Endodermal cell (in vitro differentiated cells): ENCODE results near the gene LRRC23. TPM values are rescaled to one million over a fixed set of nuclear protein-coding genes. Genes with fewer than 3 reads are reported as not detected.

Source experiments
- DNase-seq: peaks from one replicate; pipeline ENCODE4 v3.0.0-alpha.2; 2017
- H3K27ac ChIP-seq: 2 replicates; pipeline ENCODE4 v1.5.1; 2013; ENCODE audit warnings: mild to moderate bottlenecking, low read depth, low read length, moderate library complexity
- H3K27me3 ChIP-seq: 2 replicates; pipeline ENCODE4 v1.6.1; 2013; ENCODE audit warnings: mild to moderate bottlenecking, low read length, moderate library complexity; ENCODE audit not compliant: insufficient read depth, control insufficient read depth, poor library complexity, severe bottlenecking
- H3K36me3 ChIP-seq: 2 replicates; pipeline ENCODE4 v1.7.0; 2013; ENCODE audit warnings: mild to moderate bottlenecking, low read length, moderate library complexity; ENCODE audit not compliant: control insufficient read depth, insufficient read depth
- H3K4me1 ChIP-seq: one replicate; pipeline ENCODE4 v1.7.0; 2013; ENCODE audit warnings: low read length; ENCODE audit not compliant: control insufficient read depth, insufficient read depth
- H3K4me3 ChIP-seq: 2 replicates; pipeline ENCODE4 v1.5.1; 2013; ENCODE audit warnings: mild to moderate bottlenecking, low read length, moderate library complexity
- H3K9ac ChIP-seq: 2 replicates; pipeline ENCODE4 v1.6.1; 2013; ENCODE audit warnings: mild to moderate bottlenecking, low read length, moderate library complexity; ENCODE audit not compliant: poor library complexity, severe bottlenecking; ENCODE audit errors: extremely low read depth
- H3K9me3 ChIP-seq: 2 replicates; pipeline ENCODE4 v1.6.1; 2013; ENCODE audit warnings: mild to moderate bottlenecking, low read length, moderate library complexity; ENCODE audit not compliant: control insufficient read depth
- H3K27ac Mint-ChIP-seq: 2 replicates; pipeline ENCODE4 v1.8.0; 2020; ENCODE audit warnings: mixed read lengths
- H3K27me3 Mint-ChIP-seq: 2 replicates; pipeline ENCODE4 v1.8.0; 2021; ENCODE audit warnings: mild to moderate bottlenecking, mixed read lengths; ENCODE audit not compliant: insufficient read depth
- H3K36me3 Mint-ChIP-seq: 2 replicates; pipeline ENCODE4 v1.8.0; 2020; ENCODE audit warnings: low read depth, mixed read lengths
- H3K4me1 Mint-ChIP-seq: 2 replicates; pipeline ENCODE4 v1.8.0; 2020; ENCODE audit warnings: mixed read lengths
- H3K4me3 Mint-ChIP-seq: 2 replicates; pipeline ENCODE4 v1.8.0; 2020; ENCODE audit warnings: mild to moderate bottlenecking, moderate library complexity, mixed read lengths
- H3K9me3 Mint-ChIP-seq: 2 replicates; pipeline ENCODE4 v1.8.0; 2020; ENCODE audit warnings: mild to moderate bottlenecking, mixed read lengths
- CTCF ChIP-seq: fragments of 200-600 bp; sonication (generic); conservative IDR thresholded peaks from 2 replicates; pipeline ENCODE4 v1.5.0; 2021; ENCODE audit warnings: antibody characterized with exemption, mild to moderate bottlenecking
- WGBS, 2 experiments: methylation state at CpG; one replicate each; pipeline versions ENCODE4 v1.1.5 to v1.1.7; 2013; ENCODE audit warnings: missing lambda C conversion rate in 2 of 2, mixed read lengths in 1 of 2; ENCODE audit not compliant: insufficient coverage in 1 of 2, insufficient read length in 1 of 2; 5-methylcytosine and 5-hydroxymethylcytosine counted together
- total RNA-seq, 2 donors: library from RNA; stranded (reverse); fragmentation: NEBNext Ultra II Directional in 1 of 2; extraction: Animal tissue kit (Norgen Biotek cat#: 25700) in 1 of 2; gene quantifications; 2 replicates in 1 of 2; 3 replicates in 1 of 2; pipeline ENCODE4 v1.2.1, GENCODE V29; 2021

LRRC23 gene
- total RNA-seq, 2 donors from 2014 or later, result 7.8 to 11.5 TPM

- Mint-ChIP-seq H3K4me3 (peak overlapping the region; percentile 63), H3K9me3 (no peaks in the 10 kb centered on the region), H3K4me1 (peaks cover 30% of the 10 kb centered on the region), H3K27me3 (no peaks in the 10 kb centered on the region), H3K27ac (peak overlapping the region; percentile 90), H3K36me3 (peaks cover 75% of the 10 kb centered on the region)
- Histone ChIP-seq H3K27me3 (no peaks in the 10 kb centered on the region), H3K4me1 (peaks cover 6% of the 10 kb centered on the region), H3K4me3 (peak overlapping the region; percentile 72), H3K36me3 (peaks cover 73% of the 10 kb centered on the region), H3K9ac (no peak overlapping the region), H3K9me3 (no peaks in the 10 kb centered on the region), H3K27ac (peak overlapping the region; percentile 59)
- TF ChIP-seq CTCF, result peak; percentile 6
- 91 to 93% methylated on average over 14 to 32 of the region's 32 CpGs for WGBS, 2 experiments
- DNase-seq, result no peak
These were observed 34.0 kb downstream of the LRRC23 start for GRCh38 chr12:6938353-6939190.

GRCh38 chr12:6939191-6939540, 34.5 kb downstream of the LRRC23 start:
- peaks cover 6% of the 10 kb centered on the region for H3K4me1 ChIP-seq
- Mint-ChIP-seq H3K36me3 (peaks cover 69% of the 10 kb centered on the region), H3K4me1 (peaks cover 32% of the 10 kb centered on the region), H3K27me3 (no peaks in the 10 kb centered on the region), H3K9me3 (no peaks in the 10 kb centered on the region), H3K4me3 (peak overlapping the region; percentile 63), H3K27ac (peak overlapping the region; percentile 90)
- H3K27ac ChIP-seq, result no peak overlapping the region
- no peak overlapping the region for H3K9ac ChIP-seq
- H3K4me3 ChIP-seq, result no peak overlapping the region
- no peaks in the 10 kb centered on the region for H3K27me3 ChIP-seq
- no peak for DNase-seq
- no peak for TF ChIP-seq CTCF
- no peaks in the 10 kb centered on the region for H3K9me3 ChIP-seq
- H3K36me3 ChIP-seq, result peaks cover 67% of the 10 kb centered on the region
- 90 to 94% methylated on average over 2 of the region's 2 CpGs for WGBS, 2 experiments

- peaks cover 48% of the 10 kb centered on the region for H3K36me3 Mint-ChIP-seq
- 96 to 100% methylated on average over 7 to 12 of the region's 12 CpGs for WGBS, 2 experiments
- H3K9me3 Mint-ChIP-seq, result no peaks in the 10 kb centered on the region
- Histone ChIP-seq H3K4me3 (no peak overlapping the region), H3K27me3 (no peaks in the 10 kb centered on the region), H3K4me1 (peaks cover 13% of the 10 kb centered on the region), H3K36me3 (peaks cover 46% of the 10 kb centered on the region), H3K9me3 (no peaks in the 10 kb centered on the region), H3K27ac (no peak overlapping the region), H3K9ac (no peak overlapping the region)
- H3K27ac Mint-ChIP-seq, result peak overlapping the region; percentile 41
- DNase-seq, result no peak
- no peak for TF ChIP-seq CTCF
- H3K4me3 Mint-ChIP-seq, result no peak overlapping the region
- peaks cover 49% of the 10 kb centered on the region for H3K4me1 Mint-ChIP-seq
- H3K27me3 Mint-ChIP-seq, result no peaks in the 10 kb centered on the region
These were observed 36.6 kb downstream of the LRRC23 start for GRCh38 chr12:6941267-6941666.
